HT1080 (cell line): ENCODE measurements around the gene PAX2. TPM values are rescaled to one million over a fixed set of nuclear protein-coding genes. Genes with fewer than 3 reads are reported as not detected.

Experiments
- DNase-seq: peaks from one replicate; pipeline ENCODE4 v3.0.0-alpha.2; 2015; ENCODE audit warnings: low read depth
- total RNA-seq: library from RNA; depleted of rRNA; stranded (reverse); fragments of >200 nt; shearing (Covaris generic); gene quantifications from 2 replicates; pipeline ENCODE4 v1.2.3, GENCODE V29; 2014

Gene PAX2
- total RNA-seq, 1 experiment from 2014 or later: not detected

GRCh38 chr10:100750291-100751210 lies 5.2 kb downstream of the PAX2 start:
- no peak for DNase-seq

DNA sequence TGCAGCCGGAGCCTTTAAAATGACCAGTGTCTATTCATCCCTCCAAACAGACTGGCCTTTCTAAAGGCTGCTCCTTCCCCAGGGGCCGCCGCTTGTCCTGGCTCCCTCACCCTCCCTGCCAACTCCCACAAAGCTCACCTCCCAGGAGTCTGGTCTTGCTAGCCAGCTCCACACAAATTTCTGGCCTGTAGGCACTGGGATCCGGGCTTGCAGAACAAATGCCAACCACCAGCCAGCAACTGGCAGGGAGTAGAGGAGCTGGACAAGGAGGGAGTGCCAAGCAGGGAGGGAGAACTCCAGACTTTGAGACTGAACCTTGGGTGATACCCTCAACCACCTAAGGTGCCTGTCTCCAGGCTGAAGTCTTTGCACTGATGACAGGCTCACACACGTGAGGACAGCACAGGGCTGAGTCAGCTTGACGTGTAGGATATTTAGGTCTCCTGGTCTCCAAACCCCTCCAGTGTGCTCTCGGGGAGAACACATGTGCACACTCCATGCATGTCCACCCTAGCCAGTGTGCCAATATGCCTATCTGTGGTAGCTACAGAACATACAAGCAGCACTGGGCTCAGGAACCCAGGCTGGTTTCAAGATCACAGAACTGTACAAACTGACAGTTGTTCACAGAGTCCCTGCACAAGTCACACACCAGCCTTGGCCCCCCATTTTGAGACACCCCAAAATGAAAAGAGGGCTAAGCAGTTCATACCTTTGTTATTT lies 6.0 kb downstream of the PAX2 start:
- no peak for DNase-seq

GRCh38 chr10:100755821-100756220 lies 10.4 kb downstream of the PAX2 start:
- DNase-seq: no peak

GRCh38 chr10:100759331-100759730 lies 13.9 kb downstream of the PAX2 start:
- no peak for DNase-seq

GRCh38 chr10:100760726-100761125 lies 15.3 kb downstream of the PAX2 start:
- no peak for DNase-seq

- DNase-seq: no peak
These were observed 15.8 kb downstream of the PAX2 start for GRCh38 chr10:100761191-100761590.

DNA sequence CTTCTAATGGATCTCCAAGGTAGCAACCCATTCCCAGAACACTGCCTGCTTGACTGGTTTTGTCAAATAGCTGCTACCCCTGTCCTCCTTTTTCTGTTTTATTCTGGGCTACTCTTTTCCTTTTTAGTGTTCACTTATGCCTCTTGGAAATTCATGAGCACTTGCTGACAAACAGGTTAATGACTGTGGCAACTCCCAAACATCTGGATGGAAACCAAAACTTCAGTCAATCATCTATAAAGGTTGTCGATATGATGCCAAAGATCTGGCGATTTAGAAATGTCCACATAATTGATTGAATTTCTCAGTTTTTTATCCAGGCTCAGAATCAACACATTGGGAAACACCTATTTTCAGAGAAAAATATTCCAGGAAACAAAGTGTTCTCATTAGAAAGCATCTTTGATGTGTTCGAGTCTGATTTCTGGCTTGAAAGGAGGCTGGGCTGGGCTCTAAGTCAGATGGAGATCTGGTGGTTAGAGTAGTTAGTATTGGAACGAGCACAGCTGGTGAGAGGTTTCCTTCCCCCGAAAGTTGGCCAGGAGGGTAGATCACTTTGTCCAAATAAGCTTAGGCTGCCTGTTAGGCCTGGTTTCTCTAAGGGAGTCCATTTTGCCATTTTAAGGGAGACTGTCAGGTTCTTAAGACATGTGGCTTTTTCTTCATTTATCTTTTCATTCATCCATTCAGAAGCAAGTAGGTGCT lies 17.8 kb downstream of the PAX2 start:
- no peak for DNase-seq

- no peak for DNase-seq
These were observed 21.5 kb downstream of the PAX2 start for GRCh38 chr10:100766693-100767421.

- DNase-seq: no peak
These were observed 22.0 kb downstream of the PAX2 start for GRCh38 chr10:100767422-100767775.

DNA sequence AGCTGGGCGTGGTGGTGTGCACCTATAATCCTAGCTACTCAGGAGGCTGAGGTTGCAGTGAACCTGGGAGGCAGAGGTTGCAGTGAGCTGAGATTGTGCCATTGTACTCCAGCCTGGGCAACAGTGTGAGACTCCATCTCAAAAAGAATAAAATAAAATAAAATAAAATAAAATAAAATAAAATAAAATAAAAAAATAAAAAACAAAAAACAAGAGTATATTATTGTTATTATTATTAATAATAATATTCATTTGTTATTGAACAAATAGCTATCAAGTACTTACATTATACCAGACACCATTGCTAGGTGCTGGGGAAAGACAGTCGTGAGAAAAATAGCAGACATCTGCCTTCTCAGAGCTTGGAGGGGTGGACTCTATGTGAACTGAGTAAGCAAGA lies 24.1 kb downstream of the PAX2 start:
- no peak for DNase-seq

- no peak for DNase-seq
These were observed 28.3 kb downstream of the PAX2 start for GRCh38 chr10:100773646-100774045.

GRCh38 chr10:100774223-100774622 lies 28.8 kb downstream of the PAX2 start:
- no peak for DNase-seq

DNA sequence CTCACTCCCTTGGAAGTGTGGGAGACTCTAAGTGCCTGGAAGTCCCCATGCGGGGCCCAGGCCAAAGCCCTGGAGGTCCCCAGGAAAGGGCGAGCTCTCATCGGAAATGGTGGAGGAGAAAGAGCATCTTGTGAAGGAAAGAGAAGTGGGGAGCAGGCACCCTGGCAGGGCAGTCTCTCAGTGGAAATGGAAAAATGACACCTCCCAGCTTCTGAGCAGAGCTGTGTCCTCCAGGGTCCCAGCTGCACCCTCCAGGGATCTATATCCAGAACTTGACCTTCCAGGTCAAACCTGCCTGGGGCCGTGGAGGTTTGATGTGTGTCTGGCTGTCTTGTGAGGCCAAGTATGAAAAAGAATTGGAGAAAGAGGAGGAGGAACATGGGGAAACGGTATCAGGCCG lies 29.5 kb downstream of the PAX2 start:
- DNase-seq: no peak

DNA sequence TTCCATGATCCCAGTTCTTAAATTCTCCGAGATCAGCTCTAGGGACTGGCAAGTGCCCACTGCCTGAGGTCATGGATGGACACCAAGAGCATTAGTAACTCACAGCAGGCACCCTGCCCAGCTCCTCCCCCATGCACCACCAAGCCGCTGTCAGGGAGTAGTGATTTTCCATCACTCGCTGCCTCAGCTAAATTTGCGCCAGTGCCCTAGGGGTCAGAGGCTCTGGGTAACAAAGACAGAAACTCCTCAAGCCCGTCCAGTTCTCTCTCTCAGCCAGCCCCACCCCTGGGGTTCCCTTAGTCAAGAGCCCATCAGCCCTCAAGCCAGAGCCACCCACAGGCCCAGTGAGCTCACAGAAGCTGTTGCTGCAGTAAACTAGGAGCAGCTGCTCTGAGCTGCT lies 30.0 kb downstream of the PAX2 start:
- DNase-seq: peak; percentile 7

- DNase-seq: no peak
These were observed 30.5 kb downstream of the PAX2 start for GRCh38 chr10:100775871-100776270.

GRCh38 chr10:100776671-100777070 lies 31.3 kb downstream of the PAX2 start:
- DNase-seq: no peak

DNA sequence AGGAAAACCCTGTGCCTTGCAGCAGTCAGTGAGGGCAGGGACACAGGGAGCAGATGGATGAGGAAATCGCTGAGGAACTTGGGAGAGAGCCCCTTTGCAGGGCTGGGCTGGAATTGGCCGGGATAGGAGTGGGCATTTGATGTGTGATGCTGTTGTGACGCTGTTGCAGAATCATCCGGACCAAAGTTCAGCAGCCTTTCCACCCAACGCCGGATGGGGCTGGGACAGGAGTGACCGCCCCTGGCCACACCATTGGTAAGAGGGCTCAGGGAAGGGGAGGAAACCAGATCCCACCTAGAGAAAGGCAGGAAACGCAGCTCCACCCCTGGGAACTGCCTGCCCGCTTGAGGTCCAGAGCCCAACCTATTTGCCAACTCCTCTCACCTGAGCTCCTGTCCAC lies 33.9 kb downstream of the PAX2 start:
- DNase-seq: no peak

- no peak for DNase-seq
These were observed 34.9 kb downstream of the PAX2 start for GRCh38 chr10:100780324-100780723.

DNA sequence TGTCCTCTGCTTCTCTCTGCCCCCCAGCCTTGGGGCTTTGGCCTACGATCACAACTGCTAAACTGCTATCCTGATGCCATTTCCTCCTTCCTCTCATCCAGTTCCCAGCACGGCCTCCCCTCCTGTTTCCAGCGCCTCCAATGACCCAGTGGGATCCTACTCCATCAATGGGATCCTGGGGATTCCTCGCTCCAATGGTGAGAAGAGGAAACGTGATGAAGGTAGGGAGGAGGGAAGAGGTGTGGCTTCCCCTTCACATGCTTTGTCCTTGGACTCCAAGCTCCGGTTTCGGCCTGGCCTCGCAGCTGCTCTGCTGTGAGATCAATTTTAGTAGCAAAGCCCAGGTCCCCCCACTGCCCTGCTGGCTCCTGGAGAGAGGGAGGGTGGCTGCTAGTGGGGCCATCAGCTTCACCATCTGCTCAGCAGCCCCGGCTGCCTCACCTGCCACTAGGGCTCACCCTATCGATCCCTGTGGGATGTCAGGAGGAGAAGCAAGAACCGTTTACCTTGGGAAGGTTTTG lies 35.8 kb downstream of the PAX2 start:
- DNase-seq: no peak

GRCh38 chr10:100782461-100783244 lies 37.3 kb downstream of the PAX2 start:
- no peak for DNase-seq
